HG03342 (cell line): ENCODE results near the gene CALR.
"Not testable (repeated sequence)": the region's sequence is repeated elsewhere in the genome, so short reads cannot be mapped to it uniquely, and the experiment has no call there.

Experiments
- ATAC-seq: cut with Tn5 transposase; IDR thresholded peaks from one replicate; pipeline ENCODE4 v1.9.1; 2021; ENCODE audit warnings: mild to moderate bottlenecking, moderate library complexity; ENCODE audit not compliant: unreplicated experiment

CALR gene

DNA sequence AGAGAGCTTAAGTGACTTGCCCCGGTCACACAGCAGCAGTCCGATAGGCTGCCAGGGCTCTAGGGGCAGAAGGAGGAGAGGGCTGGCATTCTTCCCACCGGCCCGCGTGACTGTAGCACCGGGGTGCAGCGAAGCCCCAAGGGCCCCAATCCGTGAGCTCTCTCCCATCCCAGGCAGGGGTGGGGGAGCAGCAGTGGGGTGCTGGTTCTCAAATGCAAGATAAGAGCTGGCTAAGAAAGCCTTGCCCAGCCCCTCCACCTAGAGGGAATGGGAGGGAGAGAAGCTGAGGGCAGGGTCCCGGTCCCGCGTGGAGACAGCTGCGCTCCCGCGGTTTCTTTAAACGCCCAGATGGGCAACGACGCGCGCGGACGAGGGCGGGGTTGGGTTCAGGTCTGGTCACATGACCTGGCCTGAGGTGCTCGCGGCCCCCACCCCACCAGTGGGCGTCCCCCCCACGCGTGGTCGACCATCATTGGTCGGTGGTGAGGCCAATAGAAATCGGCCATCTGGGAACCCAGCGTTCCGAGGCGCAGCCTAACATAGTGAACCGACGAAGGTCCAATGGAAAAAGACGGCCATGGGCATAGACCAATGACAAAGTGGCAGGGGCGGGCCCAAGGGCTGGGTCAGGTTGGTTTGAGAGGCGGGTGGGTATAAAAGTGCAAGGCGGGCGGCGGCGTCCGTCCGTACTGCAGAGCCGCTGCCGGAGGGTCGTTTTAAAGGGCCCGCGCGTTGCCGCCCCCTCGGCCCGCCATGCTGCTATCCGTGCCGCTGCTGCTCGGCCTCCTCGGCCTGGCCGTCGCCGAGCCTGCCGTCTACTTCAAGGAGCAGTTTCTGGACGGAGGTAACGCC, at the start of gene CALR:
CALR (plus strand) TSS at position 683 of the 852 bp plus-strand sequence; CDS start at position 754, 71 bp downstream.
- ATAC-seq: peak; percentile 81

GRCh38 chr19:12890299-12890786, 48.1 kb upstream of the CALR start:
- ATAC-seq: not testable (repeated sequence)

DNA sequence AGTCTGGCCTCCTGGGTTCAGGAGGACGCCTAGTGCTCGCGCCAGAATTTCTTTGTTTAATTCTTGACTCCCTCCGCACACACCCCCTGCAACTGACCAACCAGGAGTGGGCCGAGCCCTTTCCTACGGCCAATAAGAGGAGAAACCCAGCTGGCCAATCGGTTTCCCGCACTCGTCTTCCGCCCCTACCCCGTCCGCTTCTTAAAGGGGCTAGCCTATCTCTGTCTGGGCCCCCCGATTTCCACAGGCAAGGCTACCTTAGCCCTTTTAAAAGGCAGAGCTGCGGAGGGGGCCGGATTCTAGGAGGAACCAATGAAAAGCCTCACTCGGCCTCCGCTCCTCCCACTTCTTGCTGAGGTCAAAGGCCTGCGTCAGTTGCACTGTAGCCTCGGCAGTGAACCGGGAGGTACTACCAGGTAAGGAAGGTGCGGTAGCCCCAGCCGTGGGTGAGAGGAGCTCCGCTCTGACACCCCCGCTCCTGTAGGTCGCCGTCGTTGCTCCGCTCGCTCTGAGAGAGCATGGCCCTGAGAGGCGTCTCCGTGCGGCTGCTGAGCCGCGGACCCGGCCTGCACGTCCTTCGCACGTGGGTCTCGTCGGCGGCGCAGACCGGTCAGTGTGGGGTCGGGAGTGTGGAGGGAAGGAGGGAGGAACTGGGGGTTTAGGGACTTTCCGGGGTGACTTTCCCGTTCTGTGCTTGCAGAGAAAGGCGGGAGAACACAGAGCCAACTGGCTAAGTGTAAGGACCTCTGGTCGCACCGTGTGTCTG, 47.4 kb upstream of the CALR start, which contains the start of gene GCDH:
GCDH (plus strand) TSS at position 374 of the 766 bp plus-strand sequence; CDS start at position 519, 145 bp downstream.
- peak; percentile 86 for ATAC-seq

DNA sequence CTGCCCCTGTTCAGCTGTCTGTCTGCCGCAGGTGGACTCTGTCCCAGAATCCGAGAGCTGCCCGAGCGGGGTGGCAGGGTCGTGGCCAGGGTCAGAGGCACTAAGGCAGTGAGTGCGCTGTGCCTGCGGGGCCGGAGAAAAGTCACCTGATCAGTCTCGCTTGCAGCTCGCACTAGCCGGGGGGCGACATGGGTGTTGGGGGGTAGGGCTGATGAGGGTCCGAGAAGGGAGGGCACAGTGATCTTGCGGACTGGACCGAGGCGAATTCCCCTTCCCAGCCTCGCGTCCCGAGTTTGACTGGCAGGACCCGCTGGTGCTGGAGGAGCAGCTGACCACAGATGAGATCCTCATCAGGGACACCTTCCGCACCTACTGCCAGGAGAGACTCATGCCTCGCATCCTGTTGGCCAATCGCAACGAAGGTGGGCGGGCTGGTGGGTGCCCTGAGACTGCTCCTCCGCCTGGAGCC, 46.8 kb upstream of the CALR start:
- ATAC-seq: no peak

DNA sequence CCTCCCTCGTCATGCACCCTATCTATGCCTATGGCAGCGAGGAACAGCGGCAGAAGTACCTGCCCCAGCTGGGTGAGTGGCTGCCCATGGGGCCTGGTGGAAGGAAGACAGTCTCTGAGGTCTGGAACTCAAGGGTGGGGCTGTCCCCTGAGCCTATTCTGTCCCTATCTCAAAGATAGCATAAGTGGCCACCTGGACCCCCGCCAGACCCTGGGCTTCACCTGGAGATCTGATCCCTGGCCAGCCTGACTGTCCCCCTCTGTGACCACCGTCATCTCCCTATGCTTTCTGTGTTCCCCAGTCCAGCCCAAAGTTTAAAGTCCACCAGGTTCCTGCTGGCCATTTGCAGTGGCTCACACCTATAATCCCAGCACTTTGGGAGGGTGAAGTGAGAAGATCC, 44.8 kb upstream of the CALR start:
- no peak for ATAC-seq

DNA sequence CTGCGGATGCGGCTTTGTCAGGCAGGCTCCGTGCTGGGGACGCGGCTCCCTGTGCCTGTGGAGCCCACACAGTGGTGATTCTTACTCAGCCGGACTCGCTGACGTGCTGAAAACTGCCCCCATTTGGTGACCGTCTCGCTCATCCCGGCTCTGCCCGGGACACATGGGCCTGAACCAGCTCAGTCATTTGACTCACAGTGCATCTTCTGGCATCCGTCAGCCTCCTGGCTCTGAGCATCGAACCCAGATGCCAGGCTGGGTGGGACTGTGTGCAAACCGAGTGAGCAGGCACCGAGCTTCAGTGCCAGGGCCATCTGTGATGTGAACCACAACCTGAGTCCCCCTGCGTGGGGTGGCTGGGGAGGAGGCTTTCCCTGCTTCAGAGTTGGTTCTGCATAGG, 41.9 kb upstream of the CALR start:
- ATAC-seq: no peak

DNA sequence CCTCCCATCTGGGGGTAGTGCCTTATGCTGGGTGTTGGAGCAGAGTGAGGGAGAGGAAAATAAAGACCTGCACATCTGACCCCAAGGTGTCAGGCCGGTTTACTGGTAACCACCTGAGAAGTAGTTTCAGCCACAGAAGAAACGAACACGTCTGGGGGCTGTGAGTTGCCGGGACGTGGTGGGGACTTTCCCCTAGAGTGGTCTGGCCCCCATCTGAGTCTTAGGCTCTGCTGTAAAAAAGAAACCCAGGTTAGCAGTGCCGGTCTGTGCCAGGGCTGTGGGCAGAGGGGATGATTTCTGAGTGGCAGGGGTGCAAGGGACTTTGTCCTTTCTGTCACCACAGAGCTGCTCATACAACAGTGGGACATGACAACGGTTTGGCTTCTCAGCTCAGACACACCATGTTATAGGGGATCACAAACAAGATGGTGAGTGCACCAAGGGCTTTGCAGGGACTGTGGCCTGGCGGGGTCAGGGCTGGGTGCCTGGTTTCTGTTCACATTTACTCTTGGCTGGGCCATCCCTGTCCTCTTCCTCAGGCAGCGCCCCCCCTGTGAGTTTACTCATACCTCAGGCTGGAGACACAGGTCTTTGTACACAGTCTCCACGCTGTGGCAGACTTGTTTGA, 38.4 kb upstream of the CALR start:
- ATAC-seq: peak; percentile 76

- ATAC-seq: no peak
Observed at GRCh38 chr19:12907166-12907565, 31.2 kb upstream of the CALR start.

GRCh38 chr19:12912571-12912970, 25.8 kb upstream of the CALR start:
- ATAC-seq: no peak

DNA sequence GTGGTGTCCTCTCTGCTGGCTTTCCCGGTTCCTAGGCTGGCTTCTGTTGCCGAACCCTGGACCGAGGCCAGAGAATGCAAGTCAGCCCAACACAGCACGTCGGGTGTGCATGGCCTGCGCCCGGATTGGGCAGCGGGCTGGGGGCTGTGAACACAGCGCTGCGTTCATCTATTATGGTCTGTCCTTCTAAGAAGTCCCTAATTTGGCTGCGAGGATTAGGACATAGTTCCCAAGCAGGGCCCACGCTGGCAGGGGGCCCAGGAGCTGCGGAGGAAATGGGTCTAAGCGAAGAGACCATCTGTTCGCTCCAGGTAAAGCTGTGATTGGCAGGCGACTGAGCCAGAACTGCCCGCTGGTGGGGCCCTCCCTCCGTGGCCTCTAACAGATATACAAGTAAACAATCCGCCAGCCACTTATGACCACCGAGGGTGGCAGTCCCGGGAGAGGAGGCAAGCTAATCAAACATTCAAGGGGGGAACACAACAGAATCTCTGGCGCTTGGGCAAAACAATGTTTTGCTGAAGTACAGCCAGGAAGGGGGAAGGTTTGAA, 25.3 kb upstream of the CALR start:
- ATAC-seq: no peak

DNA sequence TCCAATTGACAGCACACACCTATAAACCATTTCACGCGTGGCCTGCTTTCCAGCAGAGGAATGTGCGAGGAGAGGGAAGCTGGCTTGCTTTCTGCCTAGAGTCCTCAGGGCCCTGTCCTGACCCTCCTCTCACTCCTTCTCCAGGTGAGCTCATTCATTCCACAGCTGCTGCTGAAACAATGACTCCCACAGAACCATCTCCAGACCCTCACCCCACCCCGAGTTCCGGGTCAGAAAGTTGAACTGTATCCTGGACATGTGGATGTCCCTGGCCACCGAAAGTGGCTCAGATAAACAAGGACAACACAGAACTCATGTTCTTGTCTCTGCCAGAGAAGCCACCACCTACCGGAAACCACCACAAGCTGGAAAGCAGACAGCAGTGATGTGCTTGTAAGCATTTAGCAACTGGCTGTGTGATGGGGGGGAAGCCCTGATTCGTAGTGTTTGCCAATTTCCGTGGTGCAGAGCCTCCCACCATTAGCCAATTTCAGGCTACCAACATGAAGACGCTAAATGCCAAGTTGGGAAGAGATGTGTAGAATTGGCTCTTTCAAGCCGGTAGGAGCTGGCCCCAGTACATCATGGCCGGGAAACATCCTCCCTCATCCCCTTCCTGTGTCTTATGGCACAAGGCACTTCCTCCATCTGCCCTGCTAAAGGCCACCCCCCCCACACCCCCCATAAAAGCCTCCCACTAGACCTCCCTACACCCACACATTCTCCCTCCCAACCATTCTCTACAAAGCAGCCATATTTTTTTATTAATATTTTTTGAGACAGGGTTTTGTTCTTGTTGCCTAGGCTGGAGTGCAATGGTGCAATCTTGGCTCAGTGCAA, 24.3 kb upstream of the CALR start:
- ATAC-seq: no peak

DNA sequence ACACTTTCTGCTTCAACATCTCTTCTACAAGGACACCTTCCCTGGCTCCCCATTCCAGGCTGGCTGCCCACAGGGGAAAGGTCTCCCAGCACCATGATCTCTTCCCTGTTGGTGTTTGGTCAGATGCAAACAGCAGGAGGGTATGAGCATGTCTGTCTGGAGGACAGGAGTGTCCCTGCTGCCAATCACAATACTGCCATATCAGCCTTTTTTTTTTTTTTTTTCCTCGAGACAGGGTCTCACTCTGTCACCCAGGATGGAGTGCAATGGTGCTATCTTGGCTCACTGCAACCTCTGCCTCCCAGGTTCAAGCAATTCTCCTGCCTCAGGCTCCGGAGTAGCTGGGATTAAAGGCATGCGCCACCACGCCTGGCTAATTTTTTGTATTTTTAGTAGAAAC, 22.5 kb upstream of the CALR start:
- not testable (repeated sequence) for ATAC-seq

GRCh38 chr19:12918253-12918652, 20.2 kb upstream of the CALR start:
- ATAC-seq: no peak

DNA sequence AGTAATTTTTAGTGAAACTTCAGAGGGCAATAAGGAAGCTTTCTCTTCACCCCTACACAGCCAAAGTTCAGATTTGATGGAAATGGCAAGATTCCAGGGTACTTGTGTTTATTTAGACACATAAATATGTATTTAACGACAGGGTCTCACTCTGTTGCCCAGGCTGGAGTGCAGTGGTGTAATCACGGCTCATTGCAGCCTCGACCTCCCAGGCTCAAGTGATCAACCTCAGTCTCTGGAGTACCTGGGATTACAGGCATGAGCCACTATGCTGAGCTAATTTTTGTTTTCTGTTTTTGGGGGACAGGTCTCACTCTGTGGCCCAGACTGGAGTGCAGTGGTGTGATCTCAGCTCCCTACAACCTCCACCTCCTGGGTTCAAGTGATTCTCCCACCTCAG, 17.4 kb upstream of the CALR start:
- no peak for ATAC-seq

DNA sequence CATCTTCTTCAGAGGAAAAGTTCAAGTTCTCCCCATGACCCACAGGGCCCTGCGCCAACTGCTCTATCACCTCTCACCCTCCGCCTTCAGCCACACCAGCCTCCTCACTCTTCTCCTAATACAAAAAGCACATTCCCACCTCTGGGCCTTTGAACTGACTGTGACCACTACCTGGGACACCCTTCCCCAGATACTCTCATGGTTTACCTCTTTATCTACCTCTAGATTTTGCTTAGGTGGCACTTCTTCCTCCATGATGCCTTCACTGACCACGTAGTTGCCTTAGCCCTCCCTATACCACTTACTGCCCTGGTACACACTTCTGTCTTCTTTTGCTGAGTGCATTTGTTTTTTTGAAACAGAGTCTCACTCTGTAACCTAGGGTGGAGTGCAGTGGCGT, 15.4 kb upstream of the CALR start:
- no peak for ATAC-seq

DNA sequence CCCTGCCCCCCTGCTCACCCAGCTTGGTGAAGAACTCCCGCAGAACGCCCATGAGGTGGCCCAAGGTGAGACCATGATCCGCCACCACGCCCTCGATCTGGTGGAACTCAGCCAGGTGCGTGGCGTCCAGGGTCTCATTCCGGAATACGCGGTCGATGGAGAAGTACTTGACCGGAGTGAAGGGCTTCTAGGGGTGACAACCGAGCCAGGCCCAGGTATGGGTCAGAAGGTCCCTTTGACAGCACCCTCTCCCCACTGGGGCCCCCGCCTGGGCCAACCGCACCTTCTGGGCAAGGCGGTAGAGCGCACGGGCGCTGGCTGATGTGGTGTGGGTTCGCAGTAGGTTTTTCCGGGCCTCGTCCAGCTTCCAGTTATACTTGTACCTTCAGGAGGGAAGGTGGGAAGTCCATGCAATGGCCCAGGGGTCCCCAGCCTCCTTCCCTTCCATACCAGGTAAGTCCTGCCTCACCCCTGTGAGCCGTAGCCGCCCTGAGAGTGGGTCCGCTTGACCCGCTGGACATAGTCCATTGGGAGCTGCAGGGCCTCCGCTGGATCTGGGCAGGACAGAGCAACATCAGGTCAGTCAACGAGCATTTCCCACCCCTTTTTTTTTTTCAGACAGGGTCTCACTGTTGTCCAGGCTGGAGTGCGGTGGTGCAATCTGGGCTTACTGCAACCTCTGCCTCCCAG, 13.6 kb upstream of the CALR start:
- no peak for ATAC-seq

GRCh38 chr19:12930002-12930645, 8.3 kb upstream of the CALR start:
- no peak for ATAC-seq

GRCh38 chr19:12932392-12933286, 5.8 kb upstream of the CALR start:
- no peak for ATAC-seq
